H9 (cell line): ENCODE results near the gene DENND11. TPM values are rescaled to one million over a fixed set of nuclear protein-coding genes. Genes with fewer than 3 reads are reported as not detected.

Source experiments
- DNase-seq: peaks from one replicate; pipeline ENCODE4 v3.0.0-alpha.2; 2017
- H2AFZ ChIP-seq: one replicate; pipeline ENCODE4 v1.6.1; 2013; ENCODE audit warnings: mild to moderate bottlenecking, low read length, control low read depth, moderate library complexity
- H2AK5ac ChIP-seq: 2 replicates; pipeline ENCODE4 v1.6.1; 2013; ENCODE audit warnings: low read length, control low read depth, mixed read lengths; ENCODE audit not compliant: insufficient read length
- H2BK120ac ChIP-seq: one replicate; pipeline ENCODE4 v1.6.1; 2013; ENCODE audit warnings: low read depth, mild to moderate bottlenecking, low read length, control low read depth, inconsistent platforms; ENCODE audit not compliant: poor library complexity, severe bottlenecking
- H2BK12ac ChIP-seq: 2 replicates; pipeline ENCODE4 v1.6.1; 2013; ENCODE audit warnings: low read length, control low read depth, mixed read lengths, low read depth; ENCODE audit not compliant: insufficient read length
- H2BK15ac ChIP-seq: 2 replicates; pipeline ENCODE4 v1.6.1; 2013; ENCODE audit warnings: low read depth, low read length, control low read depth
- H2BK20ac ChIP-seq: one replicate; pipeline ENCODE4 v1.6.1; 2013; ENCODE audit warnings: low read depth, mild to moderate bottlenecking, low read length, control low read depth, inconsistent platforms; ENCODE audit not compliant: poor library complexity, severe bottlenecking
- H2BK5ac ChIP-seq: 2 replicates; pipeline ENCODE4 v1.6.1; 2013; ENCODE audit warnings: low read length, control low read depth, mixed read lengths; ENCODE audit not compliant: insufficient read length
- H3K14ac ChIP-seq: 2 replicates; pipeline ENCODE4 v1.6.1; 2013; ENCODE audit warnings: low read length, control low read depth; ENCODE audit not compliant: insufficient read depth
- H3K18ac ChIP-seq: 2 replicates; pipeline ENCODE4 v1.6.1; 2013; ENCODE audit warnings: low read depth, mild to moderate bottlenecking, mixed read lengths, low read length, control low read depth; ENCODE audit not compliant: insufficient read length
- H3K23ac ChIP-seq: 2 replicates; pipeline ENCODE4 v1.6.1; 2013; ENCODE audit warnings: low read length, control low read depth, mixed read lengths, low read depth; ENCODE audit not compliant: insufficient read length
- H3K23me2 ChIP-seq: 2 replicates; pipeline ENCODE4 v1.6.1; 2013; ENCODE audit warnings: low read depth, mild to moderate bottlenecking, mixed read lengths, low read length, control low read depth; ENCODE audit not compliant: insufficient read length, poor library complexity, severe bottlenecking
- H3K27ac ChIP-seq: 2 replicates; pipeline ENCODE4 v1.5.1; 2013; ENCODE audit warnings: low read length, control low read depth, mixed read lengths, low read depth; ENCODE audit not compliant: insufficient read length
- H3K27me3 ChIP-seq: 2 replicates; pipeline ENCODE4 v1.6.1; 2013; ENCODE audit warnings: low read length, control low read depth, inconsistent platforms; ENCODE audit not compliant: insufficient read depth
- H3K4ac ChIP-seq: 2 replicates; pipeline ENCODE4 v1.6.1; 2013; ENCODE audit warnings: low read depth, mild to moderate bottlenecking, control low read depth, inconsistent platforms, low read length, moderate library complexity
- H3K4me1 ChIP-seq: 2 replicates; pipeline ENCODE4 v1.6.1; 2013; ENCODE audit warnings: low read length, control low read depth, inconsistent platforms; ENCODE audit not compliant: insufficient read depth
- H3K4me2 ChIP-seq: 2 replicates; pipeline ENCODE4 v1.6.1; 2013; ENCODE audit warnings: low read length, control low read depth, mixed read lengths; ENCODE audit not compliant: insufficient read length, insufficient read depth
- H3K56ac ChIP-seq: 2 replicates; pipeline ENCODE4 v1.6.1; 2013; ENCODE audit warnings: low read depth, mild to moderate bottlenecking, mixed read lengths, low read length, control low read depth; ENCODE audit not compliant: insufficient read length
- H3K79me1 ChIP-seq: 2 replicates; pipeline ENCODE4 v1.6.1; 2013; ENCODE audit warnings: low read depth, mild to moderate bottlenecking, moderate library complexity, low read length, control low read depth, inconsistent platforms; ENCODE audit not compliant: insufficient read depth, poor library complexity, severe bottlenecking
- H3K79me2 ChIP-seq: 2 replicates; pipeline ENCODE4 v1.6.1; 2013; ENCODE audit warnings: low read length, control low read depth, inconsistent platforms; ENCODE audit not compliant: insufficient read depth
- H3K9ac ChIP-seq: 2 replicates; pipeline ENCODE4 v1.6.1; 2013; ENCODE audit warnings: low read length, control low read depth, mixed read lengths; ENCODE audit not compliant: insufficient read length; ENCODE audit errors: extremely low read depth
- H3K9me3 ChIP-seq: one replicate; pipeline ENCODE4 v1.6.1; 2013; ENCODE audit warnings: low read depth, low read length, inconsistent platforms; ENCODE audit not compliant: control insufficient read depth
- H3T11ph ChIP-seq: one replicate; pipeline ENCODE4 v1.6.1; 2013; ENCODE audit warnings: mild to moderate bottlenecking, low read length, control low read depth, inconsistent platforms
- H4K20me1 ChIP-seq: one replicate; pipeline ENCODE4 v1.6.1; 2013; ENCODE audit not compliant: control insufficient read depth, insufficient read length, insufficient read depth
- H4K5ac ChIP-seq: 2 replicates; pipeline ENCODE4 v1.6.1; 2013; ENCODE audit warnings: low read depth, mild to moderate bottlenecking, mixed read lengths, low read length, control low read depth; ENCODE audit not compliant: insufficient read length
- H4K8ac ChIP-seq: replicated peaks from 2 replicates; pipeline ENCODE4 v1.6.1; 2013; ENCODE audit warnings: low read length, control low read depth, mixed read lengths, low read depth; ENCODE audit not compliant: insufficient read length
- H4K91ac ChIP-seq: 2 replicates; pipeline ENCODE4 v1.6.1; 2013; ENCODE audit warnings: low read depth, mild to moderate bottlenecking, moderate library complexity, mixed read lengths, low read length, control low read depth; ENCODE audit not compliant: insufficient read length
- H3K27ac Mint-ChIP-seq, 3 experiments: 2 replicates in 2 of 3; 3 replicates in 1 of 3; pipeline ENCODE4 v1.8.0; 2020 to 2021; ENCODE audit warnings: mixed read lengths in 3 of 3, mild to moderate bottlenecking in 1 of 3, moderate library complexity in 1 of 3
- H3K27me3 Mint-ChIP-seq: 2 replicates; pipeline ENCODE4 v1.8.0; 2021; ENCODE audit warnings: low read depth, mild to moderate bottlenecking, moderate library complexity, mixed read lengths
- H3K36me3 Mint-ChIP-seq, 3 experiments: 2 replicates in 2 of 3; 3 replicates in 1 of 3; pipeline ENCODE4 v1.8.0; 2020 to 2021; ENCODE audit warnings: low read depth in 3 of 3, mixed read lengths in 3 of 3; ENCODE audit not compliant: insufficient read depth in 1 of 3
- H3K4me1 Mint-ChIP-seq, 2 experiments: 2 replicates each; pipeline ENCODE4 v1.8.0; 2020; ENCODE audit warnings: mixed read lengths in 2 of 2
- H3K4me3 Mint-ChIP-seq, 2 experiments: 2 replicates in 1 of 2; 3 replicates in 1 of 2; pipeline ENCODE4 v1.8.0; 2020 to 2021; ENCODE audit warnings: mild to moderate bottlenecking in 2 of 2, mixed read lengths in 2 of 2, moderate library complexity in 1 of 2
- H3K9me3 Mint-ChIP-seq, 2 experiments: 2 replicates in 1 of 2; 3 replicates in 1 of 2; pipeline ENCODE4 v1.8.0; 2020; ENCODE audit warnings: mild to moderate bottlenecking in 2 of 2, mixed read lengths in 2 of 2, moderate library complexity in 1 of 2
- CTCF ChIP-seq: fragments of 200-600 bp; sonication (generic); conservative IDR thresholded peaks from 3 replicates; pipeline ENCODE4 v1.8.0; 2021; ENCODE audit warnings: antibody characterized with exemption, mild to moderate bottlenecking
- WGBS: extraction: QIAGEN DNeasy Blood & Tissue Kit; methylation state at CpG from one replicate; pipeline ENCODE4 v1.1.7; 2013; ENCODE audit warnings: missing lambda C conversion rate, low lambda C conversion rate, mixed read lengths; ENCODE audit not compliant: insufficient read length; ENCODE audit errors: extremely low coverage; 5-methylcytosine and 5-hydroxymethylcytosine counted together
- total RNA-seq: library from RNA; stranded (reverse); gene quantifications from 2 replicates; pipeline ENCODE4 v1.2.1, GENCODE V29; 2021

Gene DENND11
- total RNA-seq, 1 experiment from 2014 or later, result 21.9 TPM

- Histone ChIP-seq H3K14ac (no peak overlapping the region), H3K27me3 (no peaks in the 10 kb centered on the region), H2BK120ac (no peak overlapping the region), H3T11ph (no peak overlapping the region), H3K9ac (no peak overlapping the region), H3K27ac (no peak overlapping the region), H4K5ac (no peak overlapping the region), H3K18ac (no peak overlapping the region), H3K9me3 (no peaks in the 10 kb centered on the region), H4K8ac (no peak overlapping the region), H2AFZ (no peak overlapping the region), H4K91ac (no peak overlapping the region), H3K4me1 (peaks cover 8% of the 10 kb centered on the region; the same call in 1 of the 2 replicates), H3K23ac (no peak overlapping the region), H2BK20ac (no peak overlapping the region), H3K79me1 (no peaks in the 10 kb centered on the region), H2AK5ac (no peak overlapping the region), H3K56ac (no peak overlapping the region), H2BK15ac (no peak overlapping the region), H4K20me1 (peaks cover 2% of the 10 kb centered on the region), H3K4ac (no peak overlapping the region), H3K23me2 (no peaks in the 10 kb centered on the region), H3K79me2 (no peaks in the 10 kb centered on the region), H2BK12ac (no peak overlapping the region), H3K4me2 (no peak overlapping the region), H2BK5ac (no peak overlapping the region)
- no CpG with 5 or more reads among the region's 1 CpG for WGBS
- Mint-ChIP-seq H3K4me3 (no peak overlapping the region), H3K27me3 (peaks cover 2% of the 10 kb centered on the region; the same call in 1 of the 2 replicates), H3K27ac (no peak overlapping the region), H3K36me3 (no peaks in the 10 kb centered on the region), H3K9me3 (no peaks in the 10 kb centered on the region), H3K4me1 (peaks cover 32 to 39% of the 10 kb centered on the region in 2 experiments)
- no peak for DNase-seq
- TF ChIP-seq CTCF, result no peak
These were observed 11.9 kb upstream of the DENND11 start for GRCh38 chr7:141713890-141714289.
